GM23338 (cell line): Measurements from ENCODE around the gene ATP4B.

ENCODE experiments used
- CREB1 ChIP-seq: fragments of 250-450 bp; sonication (Bioruptor Pico); IDR thresholded peaks from 2 replicates; pipeline ENCODE4 v1.5.0; 2020; ENCODE audit warnings: low read depth, mild to moderate bottlenecking, moderate library complexity
- EZH2 ChIP-seq: fragments of 200-600 bp; sonication (generic); IDR thresholded peaks from one replicate; pipeline ENCODE4 v1.8.0; 2017; ENCODE audit warnings: antibody characterized with exemption, mild to moderate bottlenecking, low read depth; ENCODE audit not compliant: unreplicated experiment
- EZH2phosphoT487 ChIP-seq: fragments of 200-600 bp; sonication (generic); IDR thresholded peaks from one replicate; pipeline ENCODE4 v1.8.1; 2018; ENCODE audit warnings: antibody characterized with exemption; ENCODE audit not compliant: unreplicated experiment
- JUNB ChIP-seq: IDR thresholded peaks from one replicate; pipeline ENCODE4 v1.6.1; 2016; ENCODE audit warnings: antibody characterized with exemption; ENCODE audit not compliant: unreplicated experiment
- POLR2AphosphoS5 ChIP-seq: IDR thresholded peaks from 2 replicates; pipeline ENCODE4 v1.6.1; 2016; ENCODE audit warnings: antibody characterized with exemption, low read depth
- ZNF331 ChIP-seq: fragments of 250-450 bp; sonication (Bioruptor Pico); IDR thresholded peaks from 2 replicates; pipeline ENCODE4 v1.5.0; 2020; ENCODE audit warnings: low read depth, mild to moderate bottlenecking, moderate library complexity
- TF ChIP-seq, protein P1 (sequence below): IDR thresholded peaks from one replicate; pipeline ENCODE4 v1.6.1; 2018; ENCODE audit warnings: antibody characterized with exemption; ENCODE audit not compliant: unreplicated experiment
- TF ChIP-seq, protein P2 (sequence below), 2 experiments: fragments of 200-600 bp in 1 of 2; sonication (generic) in 1 of 2; conservative IDR thresholded peaks; 2 replicates each; pipeline versions ENCODE4 v1.5.1 to v1.6.1; 2016 to 2017; ENCODE audit warnings: antibody characterized with exemption in 2 of 2, low read depth in 2 of 2, mild to moderate bottlenecking in 2 of 2, moderate library complexity in 1 of 2
- TF ChIP-seq, protein P3 (sequence below): IDR thresholded peaks from 2 replicates; pipeline ENCODE4 v1.6.1; 2016; ENCODE audit warnings: antibody characterized with exemption

DNA sequence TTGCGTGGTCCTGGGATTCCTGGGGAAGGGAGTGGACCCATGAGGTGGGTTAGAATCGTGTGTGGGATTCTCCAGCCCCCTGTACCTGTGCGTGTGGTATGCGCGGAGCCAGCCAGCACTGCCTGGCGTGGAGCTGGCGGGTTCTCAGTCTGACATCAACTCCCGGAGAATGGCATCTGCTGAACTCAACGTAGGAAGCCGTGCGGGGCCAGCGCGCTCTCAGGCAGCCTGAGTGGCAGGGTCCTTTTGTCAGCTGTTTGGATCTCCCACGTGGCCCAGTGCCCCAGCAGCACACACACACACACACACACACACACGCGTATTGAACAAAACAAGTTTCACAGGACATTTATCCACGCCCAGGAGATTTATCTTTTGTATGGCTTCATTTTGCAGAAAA lies 28.1 kb downstream of the ATP4B start:
- TF ChIP-seq, protein P1, sequence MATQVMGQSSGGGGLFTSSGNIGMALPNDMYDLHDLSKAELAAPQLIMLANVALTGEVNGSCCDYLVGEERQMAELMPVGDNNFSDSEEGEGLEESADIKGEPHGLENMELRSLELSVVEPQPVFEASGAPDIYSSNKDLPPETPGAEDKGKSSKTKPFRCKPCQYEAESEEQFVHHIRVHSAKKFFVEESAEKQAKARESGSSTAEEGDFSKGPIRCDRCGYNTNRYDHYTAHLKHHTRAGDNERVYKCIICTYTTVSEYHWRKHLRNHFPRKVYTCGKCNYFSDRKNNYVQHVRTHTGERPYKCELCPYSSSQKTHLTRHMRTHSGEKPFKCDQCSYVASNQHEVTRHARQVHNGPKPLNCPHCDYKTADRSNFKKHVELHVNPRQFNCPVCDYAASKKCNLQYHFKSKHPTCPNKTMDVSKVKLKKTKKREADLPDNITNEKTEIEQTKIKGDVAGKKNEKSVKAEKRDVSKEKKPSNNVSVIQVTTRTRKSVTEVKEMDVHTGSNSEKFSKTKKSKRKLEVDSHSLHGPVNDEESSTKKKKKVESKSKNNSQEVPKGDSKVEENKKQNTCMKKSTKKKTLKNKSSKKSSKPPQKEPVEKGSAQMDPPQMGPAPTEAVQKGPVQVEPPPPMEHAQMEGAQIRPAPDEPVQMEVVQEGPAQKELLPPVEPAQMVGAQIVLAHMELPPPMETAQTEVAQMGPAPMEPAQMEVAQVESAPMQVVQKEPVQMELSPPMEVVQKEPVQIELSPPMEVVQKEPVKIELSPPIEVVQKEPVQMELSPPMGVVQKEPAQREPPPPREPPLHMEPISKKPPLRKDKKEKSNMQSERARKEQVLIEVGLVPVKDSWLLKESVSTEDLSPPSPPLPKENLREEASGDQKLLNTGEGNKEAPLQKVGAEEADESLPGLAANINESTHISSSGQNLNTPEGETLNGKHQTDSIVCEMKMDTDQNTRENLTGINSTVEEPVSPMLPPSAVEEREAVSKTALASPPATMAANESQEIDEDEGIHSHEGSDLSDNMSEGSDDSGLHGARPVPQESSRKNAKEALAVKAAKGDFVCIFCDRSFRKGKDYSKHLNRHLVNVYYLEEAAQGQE = no peak
- TF ChIP-seq POLR2AphosphoS5 = no peak
- TF ChIP-seq, protein P2, sequence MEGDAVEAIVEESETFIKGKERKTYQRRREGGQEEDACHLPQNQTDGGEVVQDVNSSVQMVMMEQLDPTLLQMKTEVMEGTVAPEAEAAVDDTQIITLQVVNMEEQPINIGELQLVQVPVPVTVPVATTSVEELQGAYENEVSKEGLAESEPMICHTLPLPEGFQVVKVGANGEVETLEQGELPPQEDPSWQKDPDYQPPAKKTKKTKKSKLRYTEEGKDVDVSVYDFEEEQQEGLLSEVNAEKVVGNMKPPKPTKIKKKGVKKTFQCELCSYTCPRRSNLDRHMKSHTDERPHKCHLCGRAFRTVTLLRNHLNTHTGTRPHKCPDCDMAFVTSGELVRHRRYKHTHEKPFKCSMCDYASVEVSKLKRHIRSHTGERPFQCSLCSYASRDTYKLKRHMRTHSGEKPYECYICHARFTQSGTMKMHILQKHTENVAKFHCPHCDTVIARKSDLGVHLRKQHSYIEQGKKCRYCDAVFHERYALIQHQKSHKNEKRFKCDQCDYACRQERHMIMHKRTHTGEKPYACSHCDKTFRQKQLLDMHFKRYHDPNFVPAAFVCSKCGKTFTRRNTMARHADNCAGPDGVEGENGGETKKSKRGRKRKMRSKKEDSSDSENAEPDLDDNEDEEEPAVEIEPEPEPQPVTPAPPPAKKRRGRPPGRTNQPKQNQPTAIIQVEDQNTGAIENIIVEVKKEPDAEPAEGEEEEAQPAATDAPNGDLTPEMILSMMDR (conservative IDR thresholded peaks at IDR 0.05; ENCODE audit: low read depth in 2 of 2) = no peak
- TF ChIP-seq EZH2phosphoT487 = no peak
- TF ChIP-seq JUNB = no peak
- TF ChIP-seq CREB1 (CRISPR knock-in tag) = no peak
- TF ChIP-seq, protein P3, sequence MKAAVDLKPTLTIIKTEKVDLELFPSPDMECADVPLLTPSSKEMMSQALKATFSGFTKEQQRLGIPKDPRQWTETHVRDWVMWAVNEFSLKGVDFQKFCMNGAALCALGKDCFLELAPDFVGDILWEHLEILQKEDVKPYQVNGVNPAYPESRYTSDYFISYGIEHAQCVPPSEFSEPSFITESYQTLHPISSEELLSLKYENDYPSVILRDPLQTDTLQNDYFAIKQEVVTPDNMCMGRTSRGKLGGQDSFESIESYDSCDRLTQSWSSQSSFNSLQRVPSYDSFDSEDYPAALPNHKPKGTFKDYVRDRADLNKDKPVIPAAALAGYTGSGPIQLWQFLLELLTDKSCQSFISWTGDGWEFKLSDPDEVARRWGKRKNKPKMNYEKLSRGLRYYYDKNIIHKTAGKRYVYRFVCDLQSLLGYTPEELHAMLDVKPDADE = no peak
- TF ChIP-seq EZH2 = no peak
- no peak for TF ChIP-seq ZNF331 (CRISPR knock-in tag)
